K562 (cell line): Measurements from ENCODE around the gene NLGN3. TPM values are rescaled to one million over a fixed set of nuclear protein-coding genes. Genes with fewer than 3 reads are reported as not detected.

Experiments
- CTBP1 ChIP-seq: fragments of 450-650 bp; IDR thresholded peaks from 2 replicates; pipeline ENCODE4 v1.6.1; 2016; ENCODE audit warnings: borderline replicate concordance
- CTCFL ChIP-seq: IDR thresholded peaks from 2 replicates; pipeline ENCODE4 v1.6.1; 2011; ENCODE audit warnings: borderline replicate concordance, low read depth, mild to moderate bottlenecking, moderate library complexity, low read length; ENCODE audit not compliant: insufficient read depth, poor library complexity, severe bottlenecking
- DDX20 ChIP-seq: fragments of 450-650 bp; IDR thresholded peaks from 2 replicates; pipeline ENCODE4 v1.6.1; 2016; ENCODE audit warnings: missing genetic modification characterization, low read depth, mild to moderate bottlenecking, missing compliant biosample characterization, moderate library complexity
- DEAF1 ChIP-seq: fragments of 450-650 bp; formaldehyde crosslinking; IDR thresholded peaks from 2 replicates; pipeline ENCODE4 v1.4.0; 2020; ENCODE audit warnings: mild to moderate bottlenecking, moderate library complexity
- ELK3 ChIP-seq: fragments of 450-650 bp; formaldehyde crosslinking; IDR thresholded peaks from 2 replicates; pipeline ENCODE4 v1.4.0; 2020; ENCODE audit warnings: mild to moderate bottlenecking
- HCFC1 ChIP-seq: IDR thresholded peaks from 2 replicates; pipeline ENCODE4 v1.6.1; 2012; ENCODE audit warnings: low read depth, low read length, improper control_type of control experiment
- KDM4B ChIP-seq, 2 experiments: fragments of 450-650 bp in 1 of 2; sonication (generic) in 1 of 2; IDR thresholded peaks; 2 replicates each; pipeline ENCODE4 v1.6.1; 2016 to 2017; ENCODE audit warnings: borderline replicate concordance in 2 of 2, antibody characterized with exemption in 1 of 2, low read depth in 1 of 2, mild to moderate bottlenecking in 1 of 2
- KHSRP ChIP-seq: fragments of 450-650 bp; IDR thresholded peaks from 2 replicates; pipeline ENCODE4 v1.6.1; 2017
- NFIX ChIP-seq: fragments of 250-450 bp; sonication (Bioruptor Pico); IDR thresholded peaks from 2 replicates; pipeline ENCODE4 v1.4.0; 2020; ENCODE audit warnings: low read depth, mild to moderate bottlenecking, moderate library complexity
- NR4A1 ChIP-seq, 2 experiments: fragments of 250-450 bp in 1 of 2; fragments of 450-650 bp in 1 of 2; sonication (Bioruptor Pico) in 1 of 2; IDR thresholded peaks; 2 replicates each; pipeline versions ENCODE4 v1.4.0 to v1.6.1; 2016 to 2020; ENCODE audit warnings: mild to moderate bottlenecking in 2 of 2, missing compliant biosample characterization in 1 of 2, missing genetic modification characterization in 1 of 2, moderate library complexity in 1 of 2
- PKNOX1 ChIP-seq: fragments of 450-650 bp; IDR thresholded peaks from 2 replicates; pipeline ENCODE4 v1.6.1; 2016
- POLR2G ChIP-seq: fragments of 200-400 bp; formaldehyde crosslinking; IDR thresholded peaks from 2 replicates; pipeline ENCODE4 v1.6.1; 2017; ENCODE audit warnings: low read depth, mild to moderate bottlenecking, antibody characterized with exemption, low read length, moderate library complexity
- RERE ChIP-seq: sonication (generic); formaldehyde crosslinking; IDR thresholded peaks from 2 replicates; pipeline ENCODE4 v1.8.0; 2023; ENCODE audit warnings: missing genetic modification reagents, mild to moderate bottlenecking, borderline replicate concordance
- SP1 ChIP-seq: sonication (generic); formaldehyde crosslinking; IDR thresholded peaks from 2 replicates; pipeline ENCODE4 v1.8.1; 2022; ENCODE audit warnings: mild to moderate bottlenecking, missing genetic modification reagents
- SRSF1 ChIP-seq: fragments of 200-400 bp; formaldehyde crosslinking; IDR thresholded peaks from 2 replicates; pipeline ENCODE4 v1.6.1; 2017; ENCODE audit warnings: mild to moderate bottlenecking, low read depth, low read length, moderate library complexity
- WHSC1 ChIP-seq: IDR thresholded peaks from one replicate; pipeline ENCODE4 v1.6.1; 2012; ENCODE audit warnings: low read length, control low read depth, inconsistent platforms
- polyA plus RNA-seq, 8 experiments: library from polyadenylated mRNA; depleted of rRNA in 4 of 8; stranded (reverse) in 5 of 8; unstranded in 3 of 8; fragments of >200 nt; fragmentation: Nextera tagmentation in 2 of 8; fragmentation: Illumina TruSeq in 1 of 8; extraction: Ambion mirVana in 2 of 8; extraction: Trizol in 1 of 8; gene quantifications; 2 replicates each; pipeline versions ENCODE4 v1.2.1 to v1.2.3, GENCODE V29; 2011 to 2014; ENCODE audit warnings: inconsistent platforms in 1 of 8, missing spikeins in 1 of 8
- total RNA-seq, 7 experiments: library from RNA; depleted of rRNA in 6 of 7; stranded (reverse); fragments of >200 nt in 6 of 7; fragmentation: Illumina TruSeq in 2 of 7; extraction: Trizol in 2 of 7; gene quantifications; 2 replicates each; pipeline versions ENCODE4 v1.2.1 to v1.2.3, GENCODE V29; 2011 to 2021; ENCODE audit warnings: low replicate concordance in 1 of 7

Gene NLGN3
- total and polyA plus RNA-seq, 9 of the 15 experiments (the other 6 are each of a cell fraction or from before 2014, with no cell fraction given), result 0.03 to 0.86 (median 0.25) TPM

GRCh38 chrX:71095555-71095980 lies 49.1 kb upstream of the NLGN3 start, which contains the start of gene FOXO4 (continued):
- TF ChIP-seq NR4A1 (CRISPR knock-in tag; IDR thresholded peaks at IDR 0.05) (no peak), NR4A1 (tag; IDR thresholded peaks at IDR 0.05) (no peak), SP1 (CRISPR knock-in tag) (no peak), PKNOX1 (no peak), RERE (CRISPR knock-in tag) (no peak), CTBP1 (no peak), HCFC1 (peak; percentile 89), DDX20 (no peak), NFIX (CRISPR knock-in tag) (no peak), KHSRP (no peak), WHSC1 (no peak), POLR2G (peak; percentile 72), SRSF1 (no peak), KDM4B (IDR thresholded peaks at IDR 0.05; ENCODE audit: borderline replicate concordance in 2 of 2, low read depth in 1 of 2) (no peak), ELK3 (no peak), CTCFL (no peak), DEAF1 (CRISPR knock-in tag) (no peak)
